MG63 (cell line): ENCODE data around the gene PIGS. TPM values are rescaled to one million over a fixed set of nuclear protein-coding genes. Genes with fewer than 3 reads are reported as not detected.

Source experiments
- DNase-seq: peaks from one replicate; pipeline ENCODE4 v3.0.0-alpha.2; 2020
- H3K27me3 ChIP-seq: fragments of 250-450 bp; sonication (Bioruptor Pico); 2 replicates; pipeline ENCODE4 v1.5.1; 2020; ENCODE audit warnings: mild to moderate bottlenecking, moderate library complexity
- H3K36me3 ChIP-seq: fragments of 250-450 bp; sonication (Bioruptor Pico); 2 replicates; pipeline ENCODE4 v1.5.1; 2020; ENCODE audit warnings: mild to moderate bottlenecking, moderate library complexity
- H3K4me3 ChIP-seq: fragments of 250-450 bp; sonication (Bioruptor Pico); 2 replicates; pipeline ENCODE4 v1.5.1; 2020; ENCODE audit warnings: mild to moderate bottlenecking, moderate library complexity
- H3K9me3 ChIP-seq: fragments of 250-450 bp; sonication (Bioruptor Pico); 2 replicates; pipeline ENCODE4 v1.5.1; 2020; ENCODE audit warnings: mild to moderate bottlenecking, moderate library complexity
- total RNA-seq: library from RNA; depleted of rRNA; stranded (reverse); fragments of >200 nt; shearing (Covaris generic); gene quantifications from 2 replicates; pipeline ENCODE4 v1.2.3, GENCODE V29; 2014; ENCODE audit warnings: low replicate concordance

Gene PIGS
- total RNA-seq, 1 experiment from 2014 or later, result 65.1 TPM

GRCh38 chr17:28569446-28569845, 1.9 kb downstream of the PIGS start:
- Histone ChIP-seq H3K27me3 (no peaks in the 10 kb centered on the region), H3K4me3 (no peak overlapping the region), H3K9me3 (no peaks in the 10 kb centered on the region), H3K36me3 (peaks cover 6% of the 10 kb centered on the region)
- no peak for DNase-seq

GRCh38 chr17:28567604-28568003, 3.7 kb downstream of the PIGS start:
- no peaks in the 10 kb centered on the region for H3K9me3 ChIP-seq
- peaks cover 10% of the 10 kb centered on the region for H3K36me3 ChIP-seq
- no peak for DNase-seq
- no peaks in the 10 kb centered on the region for H3K27me3 ChIP-seq
- no peak overlapping the region for H3K4me3 ChIP-seq

- DNase-seq, result no peak
- Histone ChIP-seq H3K4me3 (no peak overlapping the region), H3K36me3 (peaks cover 25% of the 10 kb centered on the region), H3K27me3 (no peaks in the 10 kb centered on the region), H3K9me3 (no peaks in the 10 kb centered on the region)
These were observed 7.8 kb downstream of the PIGS start for GRCh38 chr17:28563475-28563874.

- H3K4me3 ChIP-seq, result no peak overlapping the region
- DNase-seq, result no peak
- H3K27me3 ChIP-seq, result no peaks in the 10 kb centered on the region
- H3K9me3 ChIP-seq, result no peaks in the 10 kb centered on the region
- H3K36me3 ChIP-seq, result peaks cover 23% of the 10 kb centered on the region
These were observed 16.3 kb downstream of the PIGS start for GRCh38 chr17:28555022-28555421.

- no peak overlapping the region for H3K4me3 ChIP-seq
- peaks cover 22% of the 10 kb centered on the region for H3K36me3 ChIP-seq
- H3K27me3 ChIP-seq, result no peaks in the 10 kb centered on the region
- DNase-seq, result no peak
- no peaks in the 10 kb centered on the region for H3K9me3 ChIP-seq
These were observed 16.8 kb downstream of the PIGS start for GRCh38 chr17:28554565-28554964.

GRCh38 chr17:28553000-28553505, 18.3 kb downstream of the PIGS start:
- Histone ChIP-seq H3K9me3 (no peaks in the 10 kb centered on the region), H3K27me3 (no peaks in the 10 kb centered on the region), H3K4me3 (no peak overlapping the region), H3K36me3 (peaks cover 28% of the 10 kb centered on the region)
- no peak for DNase-seq

GRCh38 chr17:28552176-28552999, 18.9 kb downstream of the PIGS start, which contains the start of gene UNC119:
Gene UNC119 (minus strand): TSS chr17:28552624. CDS start chr17:28552557, 67 bp downstream.
- H3K4me3 ChIP-seq, result peak within 1 kb of the TSS; percentile 93
- no peaks in the 10 kb centered on the region for H3K27me3 ChIP-seq
- no peaks in the 10 kb centered on the region for H3K9me3 ChIP-seq
- peak; percentile 77 for DNase-seq
- peaks cover 34% of the 10 kb centered on the region for H3K36me3 ChIP-seq

GRCh38 chr17:28551421-28552175, 19.7 kb downstream of the PIGS start:
- peaks cover 38% of the 10 kb centered on the region for H3K36me3 ChIP-seq
- DNase-seq, result no peak
- H3K27me3 ChIP-seq, result no peaks in the 10 kb centered on the region

GRCh38 chr17:28550858-28551257, 20.5 kb downstream of the PIGS start:
- H3K36me3 ChIP-seq, result peaks cover 34% of the 10 kb centered on the region
- DNase-seq, result no peak
- no peaks in the 10 kb centered on the region for H3K9me3 ChIP-seq
- H3K27me3 ChIP-seq, result no peaks in the 10 kb centered on the region
- H3K4me3 ChIP-seq, result no peak overlapping the region

More at GRCh38 chr17:28551421-28552175, 19.7 kb downstream of the PIGS start:
- Histone ChIP-seq H3K9me3 (no peaks in the 10 kb centered on the region), H3K4me3 (peak overlapping the region; percentile 93)

GRCh38 chr17:28549236-28550132, 21.8 kb downstream of the PIGS start:
- Histone ChIP-seq H3K9me3 (no peaks in the 10 kb centered on the region), H3K4me3 (no peak overlapping the region), H3K36me3 (peaks cover 30% of the 10 kb centered on the region), H3K27me3 (no peaks in the 10 kb centered on the region)
- no peak for DNase-seq

- no peak overlapping the region for H3K4me3 ChIP-seq
- H3K9me3 ChIP-seq, result no peaks in the 10 kb centered on the region
- H3K36me3 ChIP-seq, result peaks cover 26% of the 10 kb centered on the region
- no peak for DNase-seq
- H3K27me3 ChIP-seq, result no peaks in the 10 kb centered on the region
These were observed 22.8 kb downstream of the PIGS start for GRCh38 chr17:28548417-28549130.

GRCh38 chr17:28547623-28548416, 23.5 kb downstream of the PIGS start:
- Histone ChIP-seq H3K4me3 (no peak overlapping the region), H3K36me3 (peaks cover 22% of the 10 kb centered on the region), H3K9me3 (no peaks in the 10 kb centered on the region), H3K27me3 (no peaks in the 10 kb centered on the region)
- peak; percentile 74 for DNase-seq

- DNase-seq, result no peak
- Histone ChIP-seq H3K36me3 (peaks cover 22% of the 10 kb centered on the region), H3K9me3 (no peaks in the 10 kb centered on the region), H3K27me3 (no peaks in the 10 kb centered on the region), H3K4me3 (no peak overlapping the region)
These were observed 24.2 kb downstream of the PIGS start for GRCh38 chr17:28547096-28547622.

- H3K36me3 ChIP-seq, result peaks cover 22% of the 10 kb centered on the region
- DNase-seq, result no peak
- H3K4me3 ChIP-seq, result no peak overlapping the region
- H3K9me3 ChIP-seq, result no peaks in the 10 kb centered on the region
- no peaks in the 10 kb centered on the region for H3K27me3 ChIP-seq
These were observed 25.4 kb downstream of the PIGS start for GRCh38 chr17:28545787-28546415.

- H3K9me3 ChIP-seq, result no peaks in the 10 kb centered on the region
- H3K36me3 ChIP-seq, result peaks cover 22% of the 10 kb centered on the region
- no peak overlapping the region for H3K4me3 ChIP-seq
- no peak for DNase-seq
- no peaks in the 10 kb centered on the region for H3K27me3 ChIP-seq
These were observed 26.2 kb downstream of the PIGS start for GRCh38 chr17:28545141-28545503.
